HepG2 (cell line): ENCODE measurements around the gene TRIM9. TPM values are rescaled to one million over a fixed set of nuclear protein-coding genes. Genes with fewer than 3 reads are reported as not detected.

Experiments
- ATAC-seq: fragments of 200-7000 bp; cut with Tn5 transposase; 3 replicates; pipeline ENCODE4 v1.9.1; 2020; ENCODE audit warnings: mild to moderate bottlenecking, moderate library complexity
- Bru-seq: library from RNA; stranded (reverse); fragments of 400-500 nt; gene quantifications from one replicate; lab custom pipeline; 2021; lab: Mats Ljungman, UMichigan
- BruChase-seq, 2 experiments: library from RNA; stranded (reverse); fragments of 400-500 nt; gene quantifications; one replicate each; lab custom pipeline; 2021; lab: Mats Ljungman, UMichigan
- BruUV-seq: library from RNA; stranded (reverse); fragments of 400-500 nt; replicated peaks from 2 replicates; lab custom pipeline; 2021; lab: Mats Ljungman, UMichigan
- CTCF ChIA-PET: fragments of 300-600 bp; formaldehyde crosslinking; extraction: SDS; loops from one replicate; lab custom pipeline; 2021; ENCODE audit warnings: low total read pairs, inconsistent platforms, low intra/inter-chr PET ratio; lab: Yijun Ruan, JAX
- POLR2A ChIA-PET: fragments of 350-600 bp; sonication (Branson Sonifier 250); formaldehyde crosslinking; loops from one replicate; lab custom pipeline; 2020; ENCODE audit warnings: antibody characterized with exemption, inconsistent platforms; lab: Yijun Ruan, JAX
- DNase-seq: peaks from one replicate; pipeline ENCODE4 v3.0.0-alpha.2; 2015; ENCODE audit warnings: low spot score
- FAIRE-seq: peaks from 3 replicates; lab custom pipeline; 2011; peaks lifted over from hg19 to GRCh38; lab: Jason Lieb, UNC
- H2AFZ ChIP-seq: one replicate; pipeline ENCODE4 v1.6.1; 2011; ENCODE audit warnings: low read length, inconsistent platforms
- H3K27ac ChIP-seq: fragments of 300-600 bp; 3 replicates; pipeline ENCODE4 v1.8.0; 2011; ENCODE audit warnings: mixed run types, mild to moderate bottlenecking, mixed read lengths, low read length, inconsistent platforms; ENCODE audit not compliant: insufficient read depth; ENCODE audit errors: extremely low read length
- H3K27me3 ChIP-seq, 2 experiments: fragments of 200-600 bp in 1 of 2; 2 replicates in 1 of 2; 3 replicates in 1 of 2; pipeline versions ENCODE4 v1.6.0 to v1.8.0; 2011; ENCODE audit warnings: low read length in 2 of 2, mild to moderate bottlenecking in 2 of 2, moderate library complexity in 2 of 2, inconsistent platforms in 1 of 2; ENCODE audit not compliant: insufficient read depth in 2 of 2, control insufficient read depth in 1 of 2
- H3K36me3 ChIP-seq, 2 experiments: fragments of 200-600 bp in 1 of 2; replicated peaks in 1 of 2; 2 replicates in 1 of 2; 3 replicates in 1 of 2; pipeline versions ENCODE4 v1.5.1 to v1.8.0; 2011; ENCODE audit warnings: low read length in 2 of 2, inconsistent platforms in 1 of 2; ENCODE audit not compliant: insufficient read depth in 2 of 2, control insufficient read depth in 1 of 2
- H3K4me1 ChIP-seq: 2 replicates; pipeline ENCODE4 v1.5.1; 2012; ENCODE audit warnings: low read length, inconsistent platforms; ENCODE audit not compliant: insufficient read depth
- H3K4me2 ChIP-seq: 2 replicates; pipeline ENCODE4 v1.6.0; 2011; ENCODE audit warnings: low read depth, low read length, inconsistent platforms
- H3K4me3 ChIP-seq, 3 experiments: fragments of 200-600 bp in 1 of 3; sonication (generic), shearing (Covaris generic) in 1 of 3; replicated peaks in 1 of 3; 2 replicates each; pipeline ENCODE4 v1.5.1; 2011 to 2016; ENCODE audit warnings: low read length in 3 of 3, inconsistent platforms in 2 of 3, low read depth in 2 of 3, mild to moderate bottlenecking in 2 of 3, control low read depth in 1 of 3, mixed read lengths in 1 of 3; ENCODE audit not compliant: insufficient read depth in 1 of 3
- H3K79me2 ChIP-seq: one replicate; pipeline ENCODE4 v1.6.1; 2011; ENCODE audit warnings: low read length, inconsistent platforms; ENCODE audit not compliant: insufficient read depth
- H3K9ac ChIP-seq: 2 replicates; pipeline ENCODE4 v1.6.0; 2011; ENCODE audit warnings: mild to moderate bottlenecking, low read depth, low read length, inconsistent platforms; ENCODE audit not compliant: insufficient read depth
- H3K9me3 ChIP-seq: 2 replicates; pipeline ENCODE4 v1.5.1; 2012; ENCODE audit warnings: mild to moderate bottlenecking, low read length
- H4K20me1 ChIP-seq: 2 replicates; pipeline ENCODE4 v1.6.0; 2011; ENCODE audit warnings: inconsistent platforms, mild to moderate bottlenecking, low read length, moderate library complexity; ENCODE audit not compliant: insufficient read depth
- E2F5 ChIP-seq: sonication (generic); formaldehyde crosslinking; conservative IDR thresholded peaks from 2 replicates; pipeline ENCODE4 v1.4.0; 2020; ENCODE audit warnings: missing genetic modification reagents
- GMEB1 ChIP-seq: sonication (generic); formaldehyde crosslinking; IDR thresholded peaks from 2 replicates; pipeline ENCODE4 v1.5.1; 2020; ENCODE audit warnings: missing genetic modification reagents, mild to moderate bottlenecking, borderline replicate concordance
- MAF1 ChIP-seq: sonication (generic); formaldehyde crosslinking; IDR thresholded peaks from 2 replicates; pipeline ENCODE4 v1.5.0; 2020; ENCODE audit warnings: missing genetic modification reagents, borderline replicate concordance
- NFYB ChIP-seq: sonication (generic); formaldehyde crosslinking; IDR thresholded peaks from 2 replicates; pipeline ENCODE4 v1.4.0; 2020; ENCODE audit warnings: missing genetic modification reagents
- PAWR ChIP-seq: sonication (generic); formaldehyde crosslinking; IDR thresholded peaks from 2 replicates; pipeline ENCODE4 v1.4.0; 2020; ENCODE audit warnings: missing genetic modification reagents, mild to moderate bottlenecking, borderline replicate concordance
- PBX3 ChIP-seq: sonication (generic); formaldehyde crosslinking; IDR thresholded peaks from 2 replicates; pipeline ENCODE4 v1.8.1; 2023; ENCODE audit warnings: missing genetic modification reagents, inconsistent platforms, borderline replicate concordance
- SNAI1 ChIP-seq: sonication (generic); formaldehyde crosslinking; IDR thresholded peaks from 2 replicates; pipeline ENCODE4 v1.5.0; 2020; ENCODE audit warnings: mild to moderate bottlenecking, missing genetic modification reagents, borderline replicate concordance
- ZFP36L2 ChIP-seq: sonication (generic); formaldehyde crosslinking; IDR thresholded peaks from 2 replicates; pipeline ENCODE4 v1.4.0; 2020; ENCODE audit warnings: missing genetic modification reagents
- ZNF350 ChIP-seq: sonication (generic); formaldehyde crosslinking; IDR thresholded peaks from 2 replicates; pipeline ENCODE4 v1.4.0; 2020; ENCODE audit warnings: mild to moderate bottlenecking, low read depth, missing genetic modification reagents, borderline replicate concordance
- ZNF431 ChIP-seq: sonication (generic); formaldehyde crosslinking; IDR thresholded peaks from 2 replicates; pipeline ENCODE4 v1.9.0; 2022; ENCODE audit warnings: missing genetic modification reagents, low read depth, mild to moderate bottlenecking, borderline replicate concordance
- ZNF616 ChIP-seq: sonication (generic); formaldehyde crosslinking; IDR thresholded peaks from 2 replicates; pipeline ENCODE4 v1.5.0; 2020; ENCODE audit warnings: low read depth, mild to moderate bottlenecking, missing genetic modification reagents
- ZSCAN29 ChIP-seq: sonication (generic); formaldehyde crosslinking; conservative IDR thresholded peaks from 2 replicates; pipeline ENCODE4 v1.4.0; 2020; ENCODE audit warnings: mild to moderate bottlenecking, missing genetic modification reagents
- WGBS: methylation state at CpG from one replicate; pipeline ENCODE4 v1.1.6; 2017; ENCODE audit warnings: low lambda C conversion rate; 5-methylcytosine and 5-hydroxymethylcytosine counted together
- in situ Hi-C: cut with HindIII; loops from 2 replicates; pipeline ENCODE4 v1.10.0; 2017; ENCODE audit warnings: low pct_unique_long_range_greater_than_20kb; ENCODE audit not compliant: extremely low pct_ligation_motif_present
- intact Hi-C: fragments of 100-400 bp; cut with micrococcal nuclease; formaldehyde crosslinking; loops from one replicate; pipeline ENCODE4 v1.10.0; 2022; ENCODE audit not compliant: unreplicated experiment
- long read RNA-seq, 2 experiments: library from RNA in 1 of 2; library from polyadenylated mRNA in 1 of 2; stranded (forward) in 1 of 2; unstranded in 1 of 2; transcript quantifications; one replicate each; pipeline ENCODE4 v2.0.0, GENCODE V29; 2019 to 2022
- polyA minus RNA-seq, 3 experiments: library from RNA; depleted of rRNA, polyadenylated mRNA; stranded (reverse); fragments of >200 nt; gene quantifications; 2 replicates each; pipeline ENCODE4 v1.2.3, GENCODE V29; 2011; ENCODE audit warnings: low replicate concordance in 1 of 3
- polyA plus RNA-seq, 8 experiments: library from polyadenylated mRNA; depleted of rRNA in 3 of 8; stranded (reverse) in 7 of 8; unstranded in 1 of 8; fragments of >200 nt; fragmentation: Illumina TruSeq in 4 of 8; extraction: Trizol in 4 of 8; gene quantifications; 2 replicates each; pipeline versions ENCODE4 v1.2.1 to v1.2.3, GENCODE V29; 2011 to 2016; ENCODE audit warnings: low read depth in 4 of 8, missing spikeins in 1 of 8, mixed read lengths in 1 of 8; ENCODE audit not compliant: insufficient read depth in 1 of 8
- total RNA-seq, 5 experiments: library from RNA; depleted of rRNA; stranded (reverse); fragments of >200 nt; fragmentation: Illumina TruSeq; extraction: Trizol; gene quantifications; 2 replicates each; pipeline ENCODE4 v1.2.3, GENCODE V29; 2016; ENCODE audit warnings: low read depth in 1 of 5

TRIM9 gene
- total RNA-seq (2016; rRNA removed; fragmentation: Illumina TruSeq; extraction: Trizol) (0.04 TPM in 1 of 2 replicates, not detected in the other), polyA plus RNA-seq (2011; rRNA removed) (0.07 and 0.34 TPM in 2 replicates), polyA minus RNA-seq (2011; rRNA and poly(A)+ RNA removed; ENCODE audit: low replicate concordance) (0.05 and 0.74 TPM in 2 replicates), Bru-seq, nascent RNA (percentile 10 among the genes with signal in this experiment), BruChase-seq, experiment 1, labeled RNA remaining after a 6-hour chase (percentile 8 among the genes with signal in this experiment), BruChase-seq, experiment 2, labeled RNA remaining after a 2-hour chase (percentile 7 among the genes with signal in this experiment)
- total RNA-seq (2016; cell fraction: cytosol; rRNA removed; fragmentation: Illumina TruSeq; extraction: Trizol; ENCODE audit: low read depth), result not detected in 2 replicates
- total RNA-seq (2016; cell fraction: insoluble cytoplasmic fraction; rRNA removed; fragmentation: Illumina TruSeq; extraction: Trizol), result 0.04 TPM in 1 of 2 replicates, not detected in the other
- 0.06 TPM in 1 of 2 replicates, not detected in the other for total RNA-seq (2016; cell fraction: membrane; rRNA removed; fragmentation: Illumina TruSeq; extraction: Trizol)
- 0.09 TPM in 1 of 2 replicates, not detected in the other for total RNA-seq (2016; cell fraction: nucleus; rRNA removed; fragmentation: Illumina TruSeq; extraction: Trizol)
- polyA plus RNA-seq (2011; cell fraction: cytosol; rRNA removed), result 0.17 and 0.21 TPM in 2 replicates
- polyA plus RNA-seq (2011; cell fraction: nucleus; rRNA removed), result 0.21 and 0.38 TPM in 2 replicates
- 0.05 and 0.07 TPM in 2 replicates for polyA plus RNA-seq (2012)
- polyA plus RNA-seq (2016; cell fraction: cytosol; fragmentation: Illumina TruSeq; extraction: Trizol; ENCODE audit: low read depth), result not detected in 2 replicates
- not detected in 2 replicates for polyA plus RNA-seq (2016; cell fraction: insoluble cytoplasmic fraction; fragmentation: Illumina TruSeq; extraction: Trizol; ENCODE audit: low read depth)
- polyA plus RNA-seq (2016; cell fraction: membrane; fragmentation: Illumina TruSeq; extraction: Trizol; ENCODE audit: low read depth), result not detected in 2 replicates
- polyA plus RNA-seq (2016; cell fraction: nucleus; fragmentation: Illumina TruSeq; extraction: Trizol; ENCODE audit: insufficient read depth, low read depth), result 0.15 TPM in 1 of 2 replicates, not detected in the other
- polyA minus RNA-seq (2011; cell fraction: cytosol; rRNA and poly(A)+ RNA removed), result not detected in 2 replicates
- 0.13 and 0.50 TPM in 2 replicates for polyA minus RNA-seq (2011; cell fraction: nucleus; rRNA and poly(A)+ RNA removed)
- long read RNA-seq, experiment 1, result 0 reads
- long read RNA-seq, experiment 2, result 0 reads

- H3K79me2 ChIP-seq, result no peaks in the 10 kb centered on the region
- no TSS peak for BruUV-seq
- intact Hi-C loops, result loop anchor here (10.0 kb wide), 1 partner anchor 140 kb away; no protein-coding TSS in a partner anchor
- ATAC-seq (peak; percentile 98), DNase-seq (peak; percentile 81), FAIRE-seq (peak; percentile 43)
- peaks cover 7% of the 10 kb centered on the region for H3K4me1 ChIP-seq
- no peak within 1 kb of the TSS for H3K27ac ChIP-seq
- in situ Hi-C loops, result no loop called here
- H3K4me2 ChIP-seq, result peak within 1 kb of the TSS; percentile 85
- CTCF ChIA-PET, result no interaction called here
- H2AFZ ChIP-seq, result no peak within 1 kb of the TSS
- POLR2A ChIA-PET, result interaction anchor here (0.6 to 1.0 kb wide), 2 partner anchors 151 to 783 kb away, joined by 3 read pairs; partner anchors contain the start of genes DMAC2L and PYGL
- H3K36me3 ChIP-seq, result no peaks in the 10 kb centered on the region
- peaks cover 0 to 12% of the 10 kb centered on the region in 2 experiments; a peak in 3 of 5 replicates for H3K27me3 ChIP-seq
- 19% methylated on average over 3 of the region's 83 CpGs for WGBS
- no peaks in the 10 kb centered on the region for H3K9me3 ChIP-seq
- peak within 1 kb of the TSS; percentile 54 to 78 (median 63) for H3K4me3 ChIP-seq
- H3K9ac ChIP-seq, result 0 out of 2 replicates have a peak within 1 kb of the TSS, but pooled peaks have one; percentile 7
- H4K20me1 ChIP-seq, result no peaks in the 10 kb centered on the region
- TF ChIP-seq ZSCAN29, result 0 out of 2 replicates have a peak, but pooled peaks have one; percentile 33
- no peak for TF ChIP-seq SNAI1 (CRISPR knock-in tag)
- no peak for TF ChIP-seq ZNF350 (CRISPR knock-in tag)
- TF ChIP-seq MAF1 (CRISPR knock-in tag), result no peak
- TF ChIP-seq E2F5 (CRISPR knock-in tag), result peak; percentile 65; the same call in 1 of the 2 replicates
- 0 out of 2 replicates have a peak, but pooled peaks have one; percentile 60 for TF ChIP-seq PAWR
- TF ChIP-seq NFYB (CRISPR knock-in tag), result peak; percentile 94
- TF ChIP-seq ZNF431 (CRISPR knock-in tag), result no peak
- peak; percentile 44; the same call in 1 of the 2 replicates for TF ChIP-seq GMEB1
- 0 out of 2 replicates have a peak, but pooled peaks have one; percentile 80 for TF ChIP-seq ZNF616 (CRISPR knock-in tag)
- no peak; the same call in 1 of the 2 replicates for TF ChIP-seq PBX3 (CRISPR knock-in tag)
- no peak for TF ChIP-seq ZFP36L2 (CRISPR knock-in tag)
Measured at GRCh38 chr14:51094901-51095853, at the start of gene TRIM9. TSS of gene TRIM9 (minus strand) at chr14:51095105. CDS start at chr14:51094939, 166 bp downstream.
